Panc1 (cell line): ENCODE results near the gene CACNB1. TPM values are rescaled to one million over a fixed set of nuclear protein-coding genes. Genes with fewer than 3 reads are reported as not detected.

Experiments
- ATAC-seq: fragments of 200-7000 bp; cut with Tn5 transposase; 2 replicates; pipeline ENCODE4 v1.9.1; 2020; ENCODE audit warnings: mild to moderate bottlenecking, moderate library complexity
- BruUV-seq: library from RNA; stranded (reverse); fragments of 400-500 nt; replicated peaks from 2 replicates; lab custom pipeline; 2021; lab: Mats Ljungman, UMichigan
- CTCF ChIA-PET: fragments of 300-600 bp; sonication (Branson Sonifier 250); formaldehyde crosslinking; loops from one replicate; lab custom pipeline; 2022; ENCODE audit warnings: antibody characterized with exemption; lab: Charles Lee
- POLR2A ChIA-PET: fragments of 300-600 bp; sonication (Branson Sonifier 250); formaldehyde crosslinking; loops from one replicate; lab custom pipeline; 2022; ENCODE audit warnings: antibody characterized with exemption; lab: Charles Lee
- DNase-seq: peaks from one replicate; pipeline ENCODE4 v3.0.0-alpha.2; 2010; ENCODE audit warnings: low read depth, low spot score
- H3K27ac ChIP-seq: 2 replicates; pipeline ENCODE4 v1.5.1; 2011; ENCODE audit warnings: mild to moderate bottlenecking, low read length, inconsistent platforms
- H3K27me3 ChIP-seq: fragments of 200-500 bp; sonication (Bioruptor generic); 2 replicates; pipeline ENCODE4 v1.6.0; 2014; ENCODE audit warnings: low read length, inconsistent platforms; ENCODE audit not compliant: control insufficient read depth, insufficient read depth
- H3K36me3 ChIP-seq: fragments of 200-500 bp; sonication (Bioruptor generic); 2 replicates; pipeline ENCODE4 v1.5.1; 2014; ENCODE audit warnings: inconsistent platforms, mild to moderate bottlenecking, low read length, moderate library complexity; ENCODE audit not compliant: control insufficient read depth, insufficient read depth
- H3K4me1 ChIP-seq: 2 replicates; pipeline ENCODE4 v1.5.1; 2011; ENCODE audit warnings: inconsistent platforms, mild to moderate bottlenecking, low read length, moderate library complexity; ENCODE audit not compliant: control insufficient read depth, insufficient read depth
- H3K4me3 ChIP-seq, 2 experiments: 2 replicates each; pipeline ENCODE4 v1.5.1; 2011 to 2012; ENCODE audit warnings: low read depth in 2 of 2, low read length in 2 of 2, mild to moderate bottlenecking in 2 of 2, inconsistent platforms in 1 of 2, moderate library complexity in 1 of 2
- H3K9me3 ChIP-seq: fragments of 200-500 bp; sonication (Bioruptor generic); 2 replicates; pipeline ENCODE4 v1.5.1; 2014; ENCODE audit warnings: low read depth, mild to moderate bottlenecking, inconsistent platforms, low read length, moderate library complexity; ENCODE audit not compliant: control insufficient read depth, insufficient read depth
- POLR2AphosphoS5 ChIP-seq: IDR thresholded peaks from 2 replicates; pipeline ENCODE4 v1.6.1; 2012; ENCODE audit warnings: mild to moderate bottlenecking, low read depth, low read length, moderate library complexity
- REST ChIP-seq, 2 experiments: IDR thresholded peaks; 2 replicates each; pipeline ENCODE4 v1.6.1; 2011 to 2012; ENCODE audit warnings: low read depth in 2 of 2, control low read depth in 1 of 2, low read length in 1 of 2, mild to moderate bottlenecking in 1 of 2, moderate library complexity in 1 of 2; ENCODE audit not compliant: insufficient read depth in 1 of 2
- SIN3A ChIP-seq: IDR thresholded peaks from 2 replicates; pipeline ENCODE4 v1.6.1; 2012; ENCODE audit warnings: low read depth, mild to moderate bottlenecking, low read length, moderate library complexity, borderline replicate concordance; ENCODE audit not compliant: insufficient read depth
- TCF7L2 ChIP-seq: IDR thresholded peaks from 2 replicates; pipeline ENCODE4 v1.6.1; 2011; ENCODE audit warnings: mild to moderate bottlenecking, low read depth, low read length, inconsistent platforms
- in situ Hi-C: cut with HindIII; loops from 2 replicates; pipeline ENCODE4 v1.10.0; 2016; ENCODE audit warnings: low sequenced_read_pairs, low pct_unique_long_range_greater_than_20kb
- intact Hi-C: fragments of 100-400 bp; cut with micrococcal nuclease; formaldehyde crosslinking; loops from one replicate; pipeline ENCODE4 v1.10.0; 2022; ENCODE audit not compliant: unreplicated experiment
- total RNA-seq: library from RNA; stranded (reverse); gene quantifications from one replicate; pipeline ENCODE4 v1.2.1, GENCODE V29; 2021; ENCODE audit not compliant: unreplicated experiment
- TF ChIP-seq, protein P1 (sequence below): fragments of 450-650 bp; IDR thresholded peaks from 2 replicates; pipeline ENCODE4 v1.5.1; 2017; ENCODE audit warnings: mild to moderate bottlenecking

The CACNB1 gene
- total RNA-seq, 1 experiment from 2014 or later: 14.9 TPM

GRCh38 chr17:39167476-39167875, 30.0 kb downstream of the CACNB1 start:
- in situ Hi-C loops (no loop called here), intact Hi-C loops (no loop called here)
- Histone ChIP-seq H3K4me1 (peaks cover 4% of the 10 kb centered on the region; the same call in 1 of the 2 replicates), H3K27me3 (no peaks in the 10 kb centered on the region), H3K9me3 (no peaks in the 10 kb centered on the region), H3K4me3 (no peak overlapping the region), H3K27ac (no peak overlapping the region), H3K36me3 (no peaks in the 10 kb centered on the region)
- ChIA-PET CTCF (no interaction called here), POLR2A (no interaction called here)
- no TSS peak for BruUV-seq
- ATAC-seq (no peak), DNase-seq (no peak)
- no peak for TF ChIP-seq TCF7L2
- no peak for TF ChIP-seq SIN3A
- no peak for TF ChIP-seq POLR2AphosphoS5
- TF ChIP-seq REST (IDR thresholded peaks at IDR 0.05; ENCODE audit: insufficient read depth in 1 of 2, low read depth in 2 of 2, low read length in 1 of 2): no peak
- TF ChIP-seq, protein P1, sequence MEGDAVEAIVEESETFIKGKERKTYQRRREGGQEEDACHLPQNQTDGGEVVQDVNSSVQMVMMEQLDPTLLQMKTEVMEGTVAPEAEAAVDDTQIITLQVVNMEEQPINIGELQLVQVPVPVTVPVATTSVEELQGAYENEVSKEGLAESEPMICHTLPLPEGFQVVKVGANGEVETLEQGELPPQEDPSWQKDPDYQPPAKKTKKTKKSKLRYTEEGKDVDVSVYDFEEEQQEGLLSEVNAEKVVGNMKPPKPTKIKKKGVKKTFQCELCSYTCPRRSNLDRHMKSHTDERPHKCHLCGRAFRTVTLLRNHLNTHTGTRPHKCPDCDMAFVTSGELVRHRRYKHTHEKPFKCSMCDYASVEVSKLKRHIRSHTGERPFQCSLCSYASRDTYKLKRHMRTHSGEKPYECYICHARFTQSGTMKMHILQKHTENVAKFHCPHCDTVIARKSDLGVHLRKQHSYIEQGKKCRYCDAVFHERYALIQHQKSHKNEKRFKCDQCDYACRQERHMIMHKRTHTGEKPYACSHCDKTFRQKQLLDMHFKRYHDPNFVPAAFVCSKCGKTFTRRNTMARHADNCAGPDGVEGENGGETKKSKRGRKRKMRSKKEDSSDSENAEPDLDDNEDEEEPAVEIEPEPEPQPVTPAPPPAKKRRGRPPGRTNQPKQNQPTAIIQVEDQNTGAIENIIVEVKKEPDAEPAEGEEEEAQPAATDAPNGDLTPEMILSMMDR: no peak

DNA sequence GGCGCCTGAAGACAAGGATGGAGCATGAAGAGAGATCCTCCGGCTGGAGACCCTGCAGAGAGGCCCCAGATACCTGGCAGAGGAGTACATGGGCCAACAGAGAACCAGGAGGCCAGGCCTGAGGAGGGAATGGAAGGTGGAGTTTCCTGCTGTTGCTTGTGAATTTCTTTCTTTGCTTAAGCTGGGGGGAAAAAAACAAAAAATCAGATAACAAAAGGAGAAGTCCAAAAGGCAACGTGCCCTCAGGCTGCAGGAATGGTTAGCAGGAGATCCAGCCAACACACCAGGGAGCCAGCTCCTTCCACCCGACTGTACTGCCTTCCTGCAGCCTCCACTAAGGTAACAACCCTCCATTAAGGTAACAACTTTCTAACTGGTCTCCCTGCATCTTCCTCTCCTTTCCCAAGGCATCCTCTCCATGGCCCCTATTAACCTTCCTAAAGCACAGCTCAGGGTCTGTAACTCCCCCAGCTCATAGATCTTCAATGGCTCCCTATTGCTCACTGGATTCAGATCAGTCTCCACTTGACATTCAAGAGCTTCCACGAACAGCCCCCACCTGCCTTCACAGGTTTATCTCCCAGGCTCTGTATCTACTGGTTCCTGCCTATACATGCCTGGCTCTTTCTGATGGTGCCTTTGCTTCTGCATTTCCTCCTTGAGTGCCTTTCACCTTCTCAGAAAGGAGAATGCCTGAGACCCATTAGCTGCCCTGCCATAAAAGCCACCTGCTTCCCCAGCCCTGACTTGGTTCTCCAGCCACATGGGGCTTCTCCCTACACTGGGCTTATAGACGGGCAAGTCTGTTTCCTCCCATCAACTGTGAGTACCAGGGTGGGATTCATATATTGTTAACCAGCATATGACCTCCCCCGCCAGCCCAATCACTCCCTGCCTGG, 30.8 kb downstream of the CACNB1 start:
- no TSS peak for BruUV-seq
- Histone ChIP-seq H3K4me1 (peaks cover 4% of the 10 kb centered on the region; the same call in 1 of the 2 replicates), H3K27ac (no peak overlapping the region), H3K36me3 (no peaks in the 10 kb centered on the region), H3K27me3 (no peaks in the 10 kb centered on the region), H3K9me3 (no peaks in the 10 kb centered on the region), H3K4me3 (no peak overlapping the region)
- intact Hi-C loops: no loop called here
- in situ Hi-C loops: no loop called here
- DNase-seq: no peak
- no peak for TF ChIP-seq POLR2AphosphoS5
- TF ChIP-seq REST (IDR thresholded peaks at IDR 0.05; ENCODE audit: insufficient read depth in 1 of 2, low read depth in 2 of 2, low read length in 1 of 2): no peak
- no peak for TF ChIP-seq TCF7L2
- TF ChIP-seq, protein P1: no peak
- no peak for ATAC-seq
- CTCF ChIA-PET: interaction anchor here (1.2 kb wide), 1 partner anchor 8 kb away, joined by 4 read pairs; no protein-coding TSS in a partner anchor
- POLR2A ChIA-PET: no interaction called here
